Hippocampal formation (tissue), 2 donors: ENCODE measurements around the gene TRPM2.
"Not testable (repeated sequence)": the region's sequence is repeated elsewhere in the genome, so short reads cannot be mapped to it uniquely, and the experiment has no call there.

Experiments used
- DNase-seq, 2 donors: peaks; one replicate each; lab custom pipeline; 2025; lab: John Stamatoyannopoulos, UW

Gene TRPM2

GRCh38 chr21:44397431-44398031 lies 44.1 kb downstream of the TRPM2 start:
- DNase-seq, result no peak

DNA sequence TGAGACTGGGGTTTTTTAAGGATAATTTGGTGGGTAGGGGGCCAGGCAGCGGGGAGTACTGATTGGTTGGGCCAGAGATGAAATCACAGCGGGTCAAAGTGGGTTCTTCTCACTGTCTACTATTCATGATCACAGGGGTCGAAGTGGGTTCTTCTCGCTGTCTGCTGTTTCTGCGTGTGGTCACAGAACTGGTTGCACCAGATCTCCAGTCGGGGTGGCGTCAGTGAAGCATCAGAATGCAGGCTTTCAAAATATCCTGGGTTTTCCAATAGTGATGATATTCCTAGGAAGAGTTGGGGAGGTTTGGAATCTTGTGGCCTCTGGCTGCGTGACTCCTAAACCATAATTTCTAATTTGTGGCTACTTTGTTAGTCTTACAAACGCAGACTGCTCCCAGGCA lies 45.1 kb downstream of the TRPM2 start:
- DNase-seq, result no peak

- no peak for DNase-seq
Measured at GRCh38 chr21:44399151-44399954, 45.9 kb downstream of the TRPM2 start.

DNA sequence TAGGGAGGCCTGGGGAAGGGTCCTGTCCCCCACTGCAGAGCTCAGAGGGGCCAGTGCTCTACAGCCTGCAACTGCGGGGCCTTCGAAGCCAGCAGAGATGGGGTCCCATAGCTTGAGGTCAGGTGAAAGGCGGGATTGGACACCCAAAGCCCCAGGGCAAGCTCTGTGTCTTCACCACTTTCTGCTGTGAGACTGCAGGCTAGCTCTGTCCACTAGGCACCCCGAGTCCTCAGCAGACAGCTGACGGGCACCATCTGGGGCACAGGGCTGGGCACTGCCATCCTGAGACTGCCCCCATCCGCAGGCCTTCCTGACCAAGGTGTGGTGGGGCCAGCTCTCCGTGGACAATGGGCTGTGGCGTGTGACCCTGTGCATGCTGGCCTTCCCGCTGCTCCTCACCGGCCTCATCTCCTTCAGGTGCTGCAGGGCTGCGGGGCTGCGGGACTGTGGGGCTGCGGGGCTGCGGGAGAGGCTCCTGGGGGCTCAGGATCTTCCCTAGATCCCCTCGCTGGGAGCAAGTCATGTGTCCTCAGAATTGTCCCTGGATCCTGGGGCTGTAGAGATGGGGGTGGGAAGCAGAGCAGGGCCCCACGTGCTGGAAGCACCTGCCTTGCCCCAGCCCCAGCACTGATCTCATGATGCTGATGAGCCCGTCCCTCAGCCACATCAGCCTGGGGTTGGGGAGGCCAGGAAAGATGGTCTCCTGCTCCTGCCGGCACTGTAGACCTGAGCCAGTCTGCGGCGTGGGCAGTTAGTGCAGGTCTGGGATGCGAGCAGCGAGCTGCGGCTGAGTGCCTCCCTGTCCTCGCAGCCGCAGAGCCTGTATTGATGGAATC lies 46.8 kb downstream of the TRPM2 start:
- DNase-seq, result no peak

DNA sequence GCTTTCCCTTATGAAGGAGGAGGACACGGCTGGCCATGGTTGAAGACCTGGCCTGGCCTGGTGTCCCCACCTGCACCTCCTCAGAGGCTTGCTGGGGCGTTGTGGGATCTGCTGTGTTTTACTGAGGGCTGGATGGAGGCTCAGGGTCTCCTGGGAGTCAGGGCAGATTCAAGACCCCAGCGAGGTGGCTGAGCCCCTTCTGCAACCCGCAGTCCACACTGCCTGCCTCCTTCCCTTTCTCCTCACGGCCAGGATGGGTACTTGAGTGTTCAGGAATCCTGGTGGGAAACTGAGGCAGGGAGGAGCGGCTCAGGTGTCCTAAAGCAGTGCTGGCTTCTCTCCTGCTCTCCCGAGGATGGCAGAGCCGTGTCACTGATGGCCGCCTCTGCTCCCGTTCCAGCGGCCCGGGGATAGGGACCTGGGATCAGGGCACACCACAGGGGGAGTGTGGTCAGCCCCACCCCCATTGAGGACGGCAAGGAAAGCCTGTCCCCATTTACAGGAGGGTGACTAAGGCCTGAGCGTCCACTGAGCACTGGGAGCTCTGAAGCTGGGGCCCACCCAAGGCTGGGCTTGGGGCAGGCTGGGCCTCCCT lies 47.5 kb downstream of the TRPM2 start:
- DNase-seq, result no peak

- no peak for DNase-seq
Measured at GRCh38 chr21:44401386-44402160, 48.2 kb downstream of the TRPM2 start.

- no peak for DNase-seq
Measured at GRCh38 chr21:44402323-44403105, 49.1 kb downstream of the TRPM2 start.

- no peak for DNase-seq
Measured at GRCh38 chr21:44403106-44404020, 49.9 kb downstream of the TRPM2 start.

DNA sequence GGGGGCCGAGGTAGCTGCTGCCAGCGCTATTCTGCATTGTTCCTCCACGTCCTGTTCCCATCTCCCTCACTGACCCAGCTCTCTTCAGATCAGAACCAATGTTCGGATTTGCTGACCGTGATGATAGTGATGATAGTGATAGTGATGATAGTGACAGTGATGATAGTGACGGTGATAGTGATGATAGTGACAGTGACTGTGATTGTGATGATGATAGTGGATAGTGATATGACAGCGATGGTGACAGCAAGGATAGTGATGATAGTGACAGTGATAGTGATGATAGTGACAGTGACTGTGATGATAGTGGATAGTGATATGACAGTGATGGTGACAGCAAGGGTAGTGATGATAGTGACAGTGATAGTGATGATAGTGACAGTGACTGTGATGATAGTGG lies 51.1 kb downstream of the TRPM2 start:
- not testable (repeated sequence) for DNase-seq

GRCh38 chr21:44405091-44405947 lies 51.9 kb downstream of the TRPM2 start:
- DNase-seq, result no peak

DNA sequence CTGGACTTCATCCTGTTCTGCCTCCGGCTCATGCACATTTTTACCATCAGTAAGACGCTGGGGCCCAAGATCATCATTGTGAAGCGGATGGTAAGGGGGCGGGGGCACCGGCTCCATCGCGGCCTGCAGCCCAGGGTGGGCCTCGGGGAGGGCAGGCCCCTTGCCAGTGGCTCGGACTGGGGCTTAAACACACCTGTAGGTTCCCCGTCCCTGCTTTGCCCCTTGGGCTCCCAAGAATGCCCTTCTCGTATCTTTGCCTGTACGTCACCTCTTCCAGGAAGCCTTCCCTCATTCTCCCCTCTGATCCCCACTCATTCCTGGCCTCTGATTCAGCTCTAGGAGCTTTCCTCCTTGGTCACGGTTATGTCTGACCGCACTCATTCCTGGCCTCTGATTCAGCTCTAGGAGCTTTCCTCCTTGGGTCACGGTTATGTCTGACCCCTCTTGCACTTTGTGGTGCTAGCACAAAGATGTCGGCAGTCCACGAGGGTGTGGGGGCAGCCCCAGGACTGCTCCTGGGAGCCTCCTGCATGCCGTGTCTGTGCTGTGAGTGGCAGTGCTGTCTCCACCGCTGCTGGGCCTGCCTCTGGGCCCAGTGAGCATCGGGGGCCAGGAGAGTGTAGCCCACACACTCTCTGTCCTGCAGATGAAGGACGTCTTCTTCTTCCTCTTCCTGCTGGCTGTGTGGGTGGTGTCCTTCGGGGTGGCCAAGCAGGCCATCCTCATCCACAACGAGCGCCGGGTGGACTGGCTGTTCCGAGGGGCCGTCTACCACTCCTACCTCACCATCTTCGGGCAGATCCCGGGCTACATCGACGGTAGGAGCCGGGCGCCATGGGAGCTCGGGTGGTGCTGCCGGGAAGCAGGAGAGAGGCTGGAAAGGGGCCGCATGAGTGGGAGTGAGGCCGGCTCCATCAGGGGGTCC lies 52.8 kb downstream of the TRPM2 start:
- no peak for DNase-seq

GRCh38 chr21:44406953-44407352 lies 53.5 kb downstream of the TRPM2 start:
- no peak for DNase-seq

GRCh38 chr21:44407493-44407892 lies 54.1 kb downstream of the TRPM2 start:
- no peak for DNase-seq

DNA sequence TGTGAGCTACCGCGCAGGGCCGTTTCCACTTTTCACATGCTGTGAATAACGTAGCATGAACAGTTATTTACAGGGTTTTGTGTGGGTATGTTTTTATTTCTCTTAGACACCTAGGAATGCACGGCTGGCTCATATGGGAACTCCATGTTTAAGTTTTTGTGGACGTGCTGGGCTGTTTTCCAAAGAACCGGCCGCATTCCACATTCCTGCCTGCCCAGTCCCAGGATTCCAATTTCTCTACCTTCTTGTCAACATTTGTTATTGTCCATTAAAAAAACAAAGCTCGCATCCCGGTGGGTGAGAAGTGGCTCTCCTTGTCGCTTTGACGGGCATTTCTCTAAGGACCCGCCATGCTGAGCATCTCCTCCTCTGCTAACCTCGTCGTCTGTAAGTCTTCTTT lies 54.8 kb downstream of the TRPM2 start:
- no peak for DNase-seq

- no peak for DNase-seq
Measured at GRCh38 chr21:44413566-44414290, 60.3 kb downstream of the TRPM2 start.

DNA sequence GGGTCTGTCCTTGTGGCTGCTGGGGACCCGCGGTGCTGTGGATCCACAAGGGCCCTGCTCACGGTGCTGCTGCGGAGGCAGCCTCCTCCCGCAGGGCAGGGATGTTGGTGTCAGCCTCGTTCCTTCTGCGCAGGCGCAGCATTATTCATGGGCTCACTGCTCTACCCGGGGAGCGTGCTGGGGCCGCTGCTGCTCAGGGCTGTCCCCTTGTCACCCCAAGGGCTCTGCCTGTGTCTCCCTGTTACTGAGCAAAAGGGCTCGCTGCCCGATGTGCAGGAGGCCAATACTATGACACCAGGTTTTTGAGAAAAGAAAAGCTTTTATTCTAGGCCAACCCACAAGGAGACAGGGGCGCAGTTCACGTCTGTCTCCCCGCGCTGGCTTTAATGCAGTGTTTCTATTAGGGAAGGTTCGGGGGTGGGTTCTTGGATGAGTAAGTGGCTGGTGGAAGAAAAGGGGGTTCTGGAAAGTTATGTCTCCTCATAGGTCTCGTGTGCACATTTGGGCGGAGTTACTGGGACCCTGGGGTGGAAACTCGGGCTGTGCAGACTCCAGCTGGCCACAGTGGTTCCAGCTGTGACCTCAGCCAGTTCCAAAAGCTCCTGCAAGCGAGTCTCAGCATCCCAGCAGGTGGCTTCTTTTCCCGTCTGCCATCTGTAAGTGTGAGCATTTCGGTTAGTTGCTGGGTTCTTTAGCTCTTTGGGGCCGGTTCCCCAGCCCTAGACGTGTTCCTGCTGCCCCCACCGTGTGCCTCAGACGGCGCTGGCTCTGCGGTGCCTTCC lies 61.1 kb downstream of the TRPM2 start:
- DNase-seq, result no peak
